ENCODE measurements around the gene DLGAP1.

The DLGAP1 gene

GRCh38 chr18:4284528-4284927 is 170.6 kb downstream of the DLGAP1 start:
- H3K9me3 ChIP-seq (ENCODE audit: low read length) = no peaks in the 10 kb centered on the region
- H3K9me2 ChIP-seq (ENCODE audit: low read depth, low read length) = no peaks in the 10 kb centered on the region
- no peaks in the 10 kb centered on the region for H3K4me1 ChIP-seq (ENCODE audit: insufficient read depth, low read length, severe bottlenecking)
- no peaks in the 10 kb centered on the region for H3F3A ChIP-seq (ENCODE audit: insufficient read depth, low read length)
- H3K27ac ChIP-seq (ENCODE audit: low read depth, low read length, poor library complexity, severe bottlenecking) = no peak overlapping the region
- H3K27me3 ChIP-seq (ENCODE audit: insufficient read depth, low read length) = no peaks in the 10 kb centered on the region
- TF ChIP-seq CTCF (IDR thresholded peaks at IDR 0.05; ENCODE audit: low read length) (no peak), EZH2 (IDR thresholded peaks at IDR 0.05; ENCODE audit: borderline replicate concordance, low read length) (no peak)
- no peak overlapping the region for H3K4me2 ChIP-seq (ENCODE audit: low read length)
- no peak overlapping the region for H2AFZ ChIP-seq (ENCODE audit: low read length)
- H3K36me3 ChIP-seq (ENCODE audit: insufficient read depth, low read length) = no peaks in the 10 kb centered on the region
- H4K20me1 ChIP-seq (ENCODE audit: insufficient read depth, low read length) = no peaks in the 10 kb centered on the region
- H3K79me2 ChIP-seq (ENCODE audit: insufficient read depth, low read length) = no peaks in the 10 kb centered on the region
- no peak overlapping the region for H3K9ac ChIP-seq (ENCODE audit: low read length)
- no peak overlapping the region for H3K4me3 ChIP-seq (ENCODE audit: low read depth, low read length, poor library complexity, severe bottlenecking)

GRCh38 chr18:4283746-4284291 is 171.3 kb downstream of the DLGAP1 start:
- H3K4me2 ChIP-seq (ENCODE audit: low read length) = no peak overlapping the region
- no peaks in the 10 kb centered on the region for H3K79me2 ChIP-seq (ENCODE audit: insufficient read depth, low read length)
- H3K27ac ChIP-seq (ENCODE audit: low read depth, low read length, poor library complexity, severe bottlenecking) = no peak overlapping the region
- TF ChIP-seq CTCF (IDR thresholded peaks at IDR 0.05; ENCODE audit: low read length) = no peak
- no peak for TF ChIP-seq EZH2 (IDR thresholded peaks at IDR 0.05; ENCODE audit: borderline replicate concordance, low read length)
- H3K9ac ChIP-seq (ENCODE audit: low read length) = no peak overlapping the region
- H3K4me3 ChIP-seq (ENCODE audit: low read depth, low read length, poor library complexity, severe bottlenecking) = no peak overlapping the region
- H2AFZ ChIP-seq (ENCODE audit: low read length) = no peak overlapping the region
- no peaks in the 10 kb centered on the region for H3K36me3 ChIP-seq (ENCODE audit: insufficient read depth, low read length)
- H3K9me2 ChIP-seq (ENCODE audit: low read depth, low read length) = no peaks in the 10 kb centered on the region
- no peaks in the 10 kb centered on the region for H4K20me1 ChIP-seq (ENCODE audit: insufficient read depth, low read length)
- H3K27me3 ChIP-seq (ENCODE audit: insufficient read depth, low read length) = no peaks in the 10 kb centered on the region
- H3F3A ChIP-seq (ENCODE audit: insufficient read depth, low read length) = no peaks in the 10 kb centered on the region
- H3K9me3 ChIP-seq (ENCODE audit: low read length) = no peaks in the 10 kb centered on the region
- H3K4me1 ChIP-seq (ENCODE audit: insufficient read depth, low read length, severe bottlenecking) = no peaks in the 10 kb centered on the region

- Histone ChIP-seq H3K4me2 (ENCODE audit: low read length) (no peak overlapping the region), H3K27me3 (ENCODE audit: insufficient read depth, low read length) (no peaks in the 10 kb centered on the region), H4K20me1 (ENCODE audit: insufficient read depth, low read length) (no peaks in the 10 kb centered on the region), H2AFZ (ENCODE audit: low read length) (no peak overlapping the region), H3K4me1 (ENCODE audit: insufficient read depth, low read length, severe bottlenecking) (no peaks in the 10 kb centered on the region), H3K79me2 (ENCODE audit: insufficient read depth, low read length) (no peaks in the 10 kb centered on the region), H3K4me3 (ENCODE audit: low read depth, low read length, poor library complexity, severe bottlenecking) (no peak overlapping the region), H3K27ac (ENCODE audit: low read depth, low read length, poor library complexity, severe bottlenecking) (no peak overlapping the region), H3K9me3 (ENCODE audit: low read length) (no peaks in the 10 kb centered on the region), H3K9me2 (ENCODE audit: low read depth, low read length) (no peaks in the 10 kb centered on the region), H3F3A (ENCODE audit: insufficient read depth, low read length) (no peaks in the 10 kb centered on the region), H3K36me3 (ENCODE audit: insufficient read depth, low read length) (no peaks in the 10 kb centered on the region), H3K9ac (ENCODE audit: low read length) (no peak overlapping the region)
- TF ChIP-seq CTCF (IDR thresholded peaks at IDR 0.05; ENCODE audit: low read length) = no peak
- no peak for TF ChIP-seq EZH2 (IDR thresholded peaks at IDR 0.05; ENCODE audit: borderline replicate concordance, low read length)
Measured at GRCh38 chr18:4282954-4283353, 172.2 kb downstream of the DLGAP1 start.

All from OCI-LY1 (cell line).